Measurements from ENCODE around the gene SAA4.

SAA4 gene

GRCh38 chr11:18225913-18226312, 10.7 kb downstream of the SAA4 start:
- Histone ChIP-seq H3K36me3 (ENCODE audit: control insufficient read depth, low read length) (peaks cover 6% of the 10 kb centered on the region), H3K79me2 (ENCODE audit: control insufficient read depth, low read length) (no peaks in the 10 kb centered on the region), H3F3A (ENCODE audit: control insufficient read depth, insufficient read depth) (no peaks in the 10 kb centered on the region), H4K20me1 (ENCODE audit: control insufficient read depth, insufficient read depth, low read depth, low read length) (no peaks in the 10 kb centered on the region), H3K9me3 (ENCODE audit: control insufficient read depth, insufficient read depth, low read length) (no peaks in the 10 kb centered on the region), H3K27ac (ENCODE audit: low read depth, low read length) (no peak overlapping the region), H3K9me2 (replicated peaks; ENCODE audit: control insufficient read depth, low read length) (no peaks in the 10 kb centered on the region), H3K4me1 (ENCODE audit: control insufficient read depth, low read length) (peaks cover 11% of the 10 kb centered on the region), H3K4me2 (ENCODE audit: low read length) (no peak overlapping the region), H3K4me3 (ENCODE audit: low read length) (no peak overlapping the region), H3K27me3 (ENCODE audit: control insufficient read depth, low read length) (no peaks in the 10 kb centered on the region)
- TF ChIP-seq EZH2phosphoT487 (IDR thresholded peaks at IDR 0.05; ENCODE audit: borderline replicate concordance, low read length) = no peak
- no peak for TF ChIP-seq CTCF (IDR thresholded peaks at IDR 0.05; ENCODE audit: low read depth, low read length, poor library complexity, severe bottlenecking)

GRCh38 chr11:18223591-18224387, 12.8 kb downstream of the SAA4 start:
- H3K27me3 ChIP-seq (ENCODE audit: control insufficient read depth, low read length) = no peaks in the 10 kb centered on the region
- H3K36me3 ChIP-seq (ENCODE audit: control insufficient read depth, low read length) = peaks cover under 1% of the 10 kb centered on the region; the same call in 1 of the 2 replicates
- H4K20me1 ChIP-seq (ENCODE audit: control insufficient read depth, insufficient read depth, low read depth, low read length) = no peaks in the 10 kb centered on the region
- peaks cover 2% of the 10 kb centered on the region for H3K4me1 ChIP-seq (ENCODE audit: control insufficient read depth, low read length)
- peaks cover 5% of the 10 kb centered on the region; the same call in 1 of the 2 replicates for H3K9me3 ChIP-seq (ENCODE audit: control insufficient read depth, insufficient read depth, low read length)
- no peaks in the 10 kb centered on the region for H3K9me2 ChIP-seq (replicated peaks; ENCODE audit: control insufficient read depth, low read length)
- H3F3A ChIP-seq (ENCODE audit: control insufficient read depth, insufficient read depth) = no peaks in the 10 kb centered on the region
- no peak overlapping the region for H3K27ac ChIP-seq (ENCODE audit: low read depth, low read length)
- no peaks in the 10 kb centered on the region for H3K79me2 ChIP-seq (ENCODE audit: control insufficient read depth, low read length)
- no peak overlapping the region for H3K4me3 ChIP-seq (ENCODE audit: low read length)
- H3K4me2 ChIP-seq (ENCODE audit: low read length) = no peak overlapping the region
- no peak for TF ChIP-seq EZH2phosphoT487 (IDR thresholded peaks at IDR 0.05; ENCODE audit: borderline replicate concordance, low read length)
- TF ChIP-seq CTCF (IDR thresholded peaks at IDR 0.05; ENCODE audit: low read depth, low read length, poor library complexity, severe bottlenecking) = no peak

GRCh38 chr11:18222814-18223421, 13.7 kb downstream of the SAA4 start:
- Histone ChIP-seq H3K36me3 (ENCODE audit: control insufficient read depth, low read length) (no peaks in the 10 kb centered on the region), H3K9me3 (ENCODE audit: control insufficient read depth, insufficient read depth, low read length) (peaks cover 5% of the 10 kb centered on the region; the same call in 1 of the 2 replicates), H4K20me1 (ENCODE audit: control insufficient read depth, insufficient read depth, low read depth, low read length) (no peaks in the 10 kb centered on the region), H3K79me2 (ENCODE audit: control insufficient read depth, low read length) (no peaks in the 10 kb centered on the region), H3F3A (ENCODE audit: control insufficient read depth, insufficient read depth) (no peaks in the 10 kb centered on the region), H3K4me3 (ENCODE audit: low read length) (no peak overlapping the region), H3K4me1 (ENCODE audit: control insufficient read depth, low read length) (no peaks in the 10 kb centered on the region), H3K27ac (ENCODE audit: low read depth, low read length) (no peak overlapping the region), H3K9me2 (replicated peaks; ENCODE audit: control insufficient read depth, low read length) (no peaks in the 10 kb centered on the region), H3K27me3 (ENCODE audit: control insufficient read depth, low read length) (no peaks in the 10 kb centered on the region), H3K4me2 (ENCODE audit: low read length) (no peak overlapping the region)
- TF ChIP-seq EZH2phosphoT487 (IDR thresholded peaks at IDR 0.05; ENCODE audit: borderline replicate concordance, low read length) (no peak), CTCF (IDR thresholded peaks at IDR 0.05; ENCODE audit: low read depth, low read length, poor library complexity, severe bottlenecking) (no peak)
